HG02759 (cell line): ENCODE data around the gene ALDH1L1.
"Not testable (repeated sequence)": the region's sequence is repeated elsewhere in the genome, so short reads cannot be mapped to it uniquely, and the experiment has no call there.

ENCODE experiments used
- ATAC-seq: cut with Tn5 transposase; IDR thresholded peaks from one replicate; pipeline ENCODE4 v1.9.1; 2021; ENCODE audit warnings: mild to moderate bottlenecking, moderate library complexity; ENCODE audit not compliant: unreplicated experiment

Gene ALDH1L1

DNA sequence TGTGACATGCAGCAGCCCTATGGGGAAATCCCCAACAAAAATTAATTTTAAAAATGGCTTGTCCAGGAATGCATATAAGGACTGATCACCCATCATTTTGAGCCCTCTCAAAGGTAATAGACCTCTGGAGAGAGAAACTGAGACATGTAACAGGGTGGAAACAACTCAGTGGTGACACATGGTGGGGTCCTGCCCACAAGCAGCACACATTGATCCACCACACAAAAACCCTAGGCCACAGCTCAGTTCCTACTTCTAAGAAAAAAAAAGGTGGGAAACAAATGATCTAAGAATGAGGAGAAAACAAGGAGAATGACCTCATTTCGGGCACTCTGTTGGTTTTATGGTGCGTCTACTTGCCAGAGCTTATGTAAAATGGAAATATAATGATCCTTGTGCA lies 94.5 kb downstream of the ALDH1L1 start:
- ATAC-seq: no peak

DNA sequence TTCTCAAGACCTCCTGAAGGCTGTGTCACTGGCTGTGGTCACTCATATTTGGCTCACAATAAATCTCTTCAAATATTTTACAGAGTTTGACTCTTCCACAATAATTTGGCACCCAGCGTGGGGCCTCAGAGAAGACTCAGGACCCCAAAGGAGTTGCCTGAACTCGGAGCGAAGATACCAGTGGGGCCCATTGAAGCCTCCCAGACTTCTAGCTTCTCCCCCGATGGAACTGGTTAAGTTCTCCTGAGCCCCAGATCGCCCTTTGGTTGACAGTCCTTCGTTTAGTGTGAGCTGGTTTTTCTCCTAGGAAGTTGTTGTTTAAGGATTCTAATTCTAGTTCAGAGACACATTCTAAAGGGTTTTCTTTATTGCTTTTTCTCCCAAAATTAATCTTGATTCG lies 95.1 kb downstream of the ALDH1L1 start:
- ATAC-seq: no peak

DNA sequence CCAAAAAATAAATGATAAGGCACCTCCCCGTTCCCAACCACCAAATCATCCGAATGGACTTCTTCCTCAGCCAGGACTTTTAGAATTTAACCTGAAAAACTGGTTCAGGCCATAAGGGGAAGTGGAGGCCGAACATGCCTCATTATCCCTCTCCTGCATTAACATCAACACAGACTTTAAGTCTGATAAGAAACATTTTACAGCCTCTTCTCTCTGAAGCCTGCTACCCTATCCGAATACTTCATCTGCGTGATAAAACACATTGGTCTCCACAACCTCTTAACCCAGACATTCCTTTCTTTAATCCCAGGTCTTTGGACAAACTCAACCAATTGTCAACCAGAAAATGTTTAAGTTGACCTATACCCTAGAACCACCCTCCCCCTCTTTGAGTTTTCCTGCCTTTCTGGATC lies 95.6 kb downstream of the ALDH1L1 start:
- ATAC-seq: no peak

DNA sequence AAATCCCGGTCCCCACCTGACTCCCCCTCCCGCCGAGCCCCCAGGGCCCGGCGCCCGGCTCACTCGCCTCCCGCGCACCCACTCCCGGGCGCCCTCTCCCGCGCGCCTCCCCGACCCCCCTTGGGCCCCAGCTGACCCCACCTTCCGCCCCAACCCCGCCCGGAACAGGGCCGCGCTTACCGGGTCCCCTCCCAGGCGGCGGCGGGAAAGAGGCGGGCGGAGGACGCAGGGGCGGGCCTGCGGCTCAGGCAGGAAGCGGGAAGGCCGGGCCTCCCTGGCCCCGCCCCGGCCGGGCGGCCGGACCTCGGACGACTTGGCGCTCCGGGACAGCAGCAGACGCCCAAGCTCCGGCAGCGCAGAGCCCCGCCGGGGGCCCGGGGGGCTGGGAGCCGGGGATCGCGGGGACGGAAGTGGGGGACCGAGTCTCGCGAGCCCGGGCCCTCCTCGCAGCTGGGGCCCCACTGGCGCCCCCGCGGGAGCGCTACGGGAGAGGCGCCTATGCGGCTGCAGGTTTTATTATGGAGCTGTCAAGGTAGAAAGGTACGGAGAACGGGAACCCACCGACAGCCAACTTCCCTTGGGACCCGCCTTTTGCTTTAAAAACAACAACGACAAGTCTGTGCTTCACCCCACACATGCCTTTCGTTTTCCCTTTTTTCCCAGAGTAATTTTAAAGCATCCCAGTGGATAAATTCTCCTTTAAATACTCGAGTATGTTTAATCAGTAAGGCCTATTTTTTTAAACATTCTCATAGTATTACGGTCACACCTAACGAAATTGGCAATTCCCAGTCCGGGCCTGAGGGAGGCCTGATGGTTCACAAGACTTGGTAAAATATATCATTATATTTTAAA lies 96.2 kb downstream of the ALDH1L1 start, which contains the start of gene SLC41A3:
Gene SLC41A3 (minus strand): TSS at position 212 of the 855 bp plus-strand sequence. CDS start 15,905 bp downstream, outside the sequence.
- peak; percentile 97 for ATAC-seq

DNA sequence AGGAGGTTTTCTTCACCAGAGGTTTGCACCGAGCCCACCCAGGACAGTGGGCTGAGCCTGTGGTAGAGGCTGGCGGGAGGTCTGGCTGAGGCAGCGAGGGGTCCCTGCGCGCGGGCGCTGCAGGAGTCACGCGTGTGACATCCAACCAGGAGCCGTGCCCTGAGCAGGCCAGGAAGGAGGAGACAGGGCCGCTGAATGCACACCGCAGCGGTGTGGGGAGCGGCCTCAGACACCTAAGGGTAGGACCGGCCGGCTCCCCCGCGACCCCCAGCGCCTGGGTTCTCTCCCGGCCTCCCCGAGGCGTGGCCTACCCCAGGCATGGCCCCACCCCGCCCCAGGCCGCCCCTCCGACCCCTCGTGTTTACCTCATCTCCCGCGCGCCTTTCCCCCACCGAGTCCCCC lies 96.9 kb downstream of the ALDH1L1 start:
- peak; percentile 47 for ATAC-seq

DNA sequence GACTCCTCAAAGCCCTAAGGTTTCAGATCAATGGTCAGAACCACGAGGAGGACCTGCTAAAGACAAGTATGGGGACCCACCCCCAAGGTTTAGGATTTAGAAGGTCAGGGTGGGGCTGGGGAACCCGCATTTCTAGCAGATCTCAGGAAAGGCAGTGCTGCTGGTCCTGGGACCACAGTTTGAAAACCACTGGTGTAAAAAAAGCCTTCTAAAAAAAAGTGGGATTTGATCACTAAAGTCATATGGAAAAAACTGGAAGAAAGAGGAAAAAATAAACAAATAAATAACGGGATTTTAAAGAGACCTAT lies 97.3 kb downstream of the ALDH1L1 start:
- no peak for ATAC-seq

DNA sequence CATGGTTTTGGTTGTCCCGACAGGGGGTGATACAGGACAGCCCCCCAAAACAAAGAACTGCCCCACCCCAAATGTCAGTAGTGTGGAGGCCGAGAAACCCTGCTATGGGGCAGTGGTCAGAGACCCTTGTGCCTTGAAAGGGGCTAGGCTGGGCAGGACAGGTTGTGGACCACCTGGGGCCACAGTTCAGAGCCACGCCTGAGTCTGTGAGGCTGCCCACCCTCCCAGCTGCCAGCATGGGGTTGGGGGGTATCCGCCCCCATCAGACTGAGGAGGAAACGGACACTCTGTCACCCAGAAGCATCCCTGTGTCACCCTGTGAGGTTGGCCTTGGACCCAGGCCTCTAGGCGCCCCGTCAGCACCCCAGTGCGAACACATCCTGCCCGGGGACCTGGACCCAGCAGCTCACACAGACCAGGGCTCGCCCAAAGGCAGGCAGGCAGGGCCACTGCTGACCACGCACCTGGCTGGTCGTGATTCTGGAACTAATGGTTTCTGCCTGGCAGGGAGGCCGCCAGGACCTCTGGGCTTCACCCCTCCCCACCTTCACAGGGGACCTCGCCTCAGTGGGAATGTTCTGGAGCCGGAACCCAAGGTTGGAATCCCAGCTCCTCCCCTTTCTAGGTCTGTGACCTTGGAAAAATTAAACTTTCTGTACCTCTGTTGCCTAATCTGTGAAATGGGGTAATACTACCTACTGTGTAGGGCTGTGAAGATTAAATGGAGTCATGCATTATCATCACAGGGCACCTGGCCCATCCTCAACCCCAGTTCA lies 97.8 kb downstream of the ALDH1L1 start:
- no peak for ATAC-seq

DNA sequence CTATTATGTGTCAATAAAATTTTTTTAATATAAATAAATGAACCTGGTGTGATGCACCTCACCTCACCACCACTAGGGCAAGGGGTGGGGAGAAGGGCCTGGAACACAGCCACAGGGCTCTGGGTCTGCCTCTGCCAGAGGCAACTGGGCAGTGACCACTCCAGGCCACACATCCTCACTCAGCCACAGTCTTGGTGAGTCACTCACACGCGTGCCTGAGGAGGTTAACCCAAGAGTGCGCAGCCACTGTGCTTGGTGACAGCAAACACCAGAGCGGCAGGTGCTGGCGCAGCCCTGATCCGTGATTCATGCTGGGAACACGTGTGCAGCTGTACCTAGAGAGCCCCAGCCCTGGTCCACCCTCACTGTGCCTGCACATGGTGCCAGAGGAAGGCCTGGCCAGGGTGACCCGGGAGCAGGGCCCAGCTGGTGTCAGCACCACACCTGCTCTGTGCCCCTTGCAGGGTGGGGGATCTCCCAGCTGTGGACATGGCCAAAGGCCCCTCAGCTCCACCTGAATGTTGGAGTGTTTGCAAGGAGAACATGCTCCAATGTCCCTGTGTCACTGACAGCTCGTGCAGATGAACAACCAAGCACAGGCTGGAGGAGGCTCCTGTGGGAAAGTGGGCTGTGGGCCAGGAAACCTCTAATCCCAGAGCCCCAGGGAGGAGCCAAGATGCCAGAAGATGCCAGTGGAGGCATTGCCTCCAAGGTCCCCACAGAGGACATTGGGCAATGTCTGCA lies 98.6 kb downstream of the ALDH1L1 start:
- ATAC-seq: no peak

DNA sequence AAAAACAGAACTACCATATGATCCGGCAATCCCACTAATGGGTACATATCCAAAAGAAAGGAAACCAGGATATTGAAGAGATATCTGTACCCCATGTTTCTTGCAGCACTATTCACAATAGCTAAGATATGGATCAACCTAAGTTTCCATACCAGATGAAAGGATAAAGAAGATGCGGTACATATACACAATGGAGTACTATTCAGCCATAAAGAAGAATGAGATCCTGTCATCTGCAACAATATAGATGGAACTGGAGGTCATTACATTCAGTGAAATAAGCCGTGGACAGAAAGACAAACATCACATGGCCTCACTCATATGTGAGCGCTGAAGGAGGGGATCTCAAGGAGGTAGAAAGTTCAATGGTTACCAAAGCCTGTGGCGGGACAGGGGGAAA lies 99.4 kb downstream of the ALDH1L1 start:
- ATAC-seq: no peak

DNA sequence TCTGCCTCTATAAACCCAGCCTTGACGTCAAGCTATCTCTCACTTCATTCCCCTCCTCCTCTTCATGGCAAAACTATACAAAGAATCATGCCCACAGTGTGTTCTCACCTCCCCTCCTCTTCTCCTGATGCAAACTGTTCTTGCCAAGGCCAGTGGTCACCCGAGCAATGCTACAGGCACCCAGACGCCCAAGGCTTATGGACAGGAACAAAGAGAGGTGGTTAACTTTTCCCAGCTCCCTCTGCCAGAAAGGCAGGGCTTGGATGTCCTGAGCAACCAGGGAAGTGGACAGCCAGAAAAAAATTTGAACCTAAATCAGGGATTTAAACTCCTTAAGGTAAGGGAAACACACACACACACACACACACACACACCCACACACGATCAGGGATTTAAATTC lies 101.5 kb downstream of the ALDH1L1 start:
- no peak for ATAC-seq

DNA sequence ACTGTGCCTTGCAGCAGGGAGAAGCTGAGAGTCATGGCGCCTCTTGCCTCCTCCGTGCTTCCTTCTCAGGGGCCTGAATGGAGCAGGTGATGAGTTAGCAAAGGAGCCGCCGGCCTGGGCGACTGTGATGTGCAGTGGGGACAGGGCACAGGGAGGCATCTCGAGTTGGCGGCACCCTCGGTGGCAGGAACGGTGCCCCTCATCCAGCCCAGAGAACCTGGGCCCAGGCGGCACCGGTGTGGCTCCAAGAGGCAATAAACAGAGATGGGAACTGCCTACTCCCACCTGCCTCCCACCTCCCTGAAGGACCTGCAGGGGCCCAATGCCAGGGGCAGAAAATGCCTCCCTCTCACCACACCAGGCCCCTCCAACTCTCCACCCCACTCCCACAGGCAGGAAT lies 102.6 kb downstream of the ALDH1L1 start:
- ATAC-seq: no peak

DNA sequence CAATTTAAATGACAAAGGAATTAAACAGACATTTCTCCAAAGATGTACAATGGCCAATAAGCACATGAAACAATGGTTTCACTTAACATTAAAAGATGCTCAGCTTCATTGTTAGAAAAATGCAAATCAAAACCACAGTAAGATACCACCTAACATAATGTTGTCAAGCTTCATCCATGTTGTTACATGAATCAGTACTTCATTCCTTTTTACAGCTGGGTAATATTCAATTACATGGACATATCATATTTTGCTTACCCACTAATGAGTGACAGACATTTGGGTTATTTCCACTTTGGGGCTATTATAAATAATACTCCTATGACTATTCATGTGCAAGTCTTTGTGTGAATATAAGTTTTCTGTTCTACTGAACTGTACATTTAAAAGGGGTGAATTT lies 104.2 kb downstream of the ALDH1L1 start:
- no peak for ATAC-seq

DNA sequence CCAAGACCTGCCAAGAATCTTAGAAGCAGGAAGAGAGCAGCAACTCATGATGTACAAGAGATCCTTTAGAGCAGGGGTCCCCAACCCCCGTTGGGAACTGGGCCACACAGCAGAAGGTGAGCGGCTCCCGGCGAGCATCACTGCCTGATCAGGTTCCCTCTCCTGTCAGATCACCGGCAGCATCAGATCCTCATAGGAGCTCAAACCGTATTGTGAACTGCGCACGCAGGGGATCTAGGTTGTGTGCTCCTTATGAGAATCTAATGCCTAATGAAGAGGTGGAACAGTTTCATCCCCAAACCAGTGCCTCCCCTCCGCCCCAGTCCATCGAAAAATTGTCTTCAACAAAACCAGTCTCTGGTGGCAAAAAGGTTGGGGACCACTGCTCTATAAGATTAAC lies 110.2 kb downstream of the ALDH1L1 start:
- ATAC-seq: no peak

DNA sequence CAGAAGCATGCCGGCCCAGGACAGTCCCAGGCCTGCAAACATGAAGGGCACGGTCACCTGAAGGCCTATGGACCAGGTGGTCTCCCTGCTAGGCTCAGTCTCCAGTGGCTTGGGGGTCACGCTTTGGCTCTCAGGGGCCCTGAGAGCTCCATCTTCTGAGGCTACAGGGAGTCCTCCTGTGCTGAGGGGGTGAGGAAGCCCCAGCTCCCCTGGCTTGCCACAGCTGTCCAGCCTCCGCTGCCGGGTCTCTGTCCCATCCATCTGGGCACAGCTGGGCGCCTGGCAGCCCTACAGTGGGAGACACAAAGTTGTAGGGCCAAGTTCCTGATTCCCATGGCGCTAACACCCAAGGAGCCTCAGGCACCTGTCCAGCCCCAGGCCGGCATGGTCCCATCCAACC lies 112.4 kb downstream of the ALDH1L1 start:
- no peak for ATAC-seq

DNA sequence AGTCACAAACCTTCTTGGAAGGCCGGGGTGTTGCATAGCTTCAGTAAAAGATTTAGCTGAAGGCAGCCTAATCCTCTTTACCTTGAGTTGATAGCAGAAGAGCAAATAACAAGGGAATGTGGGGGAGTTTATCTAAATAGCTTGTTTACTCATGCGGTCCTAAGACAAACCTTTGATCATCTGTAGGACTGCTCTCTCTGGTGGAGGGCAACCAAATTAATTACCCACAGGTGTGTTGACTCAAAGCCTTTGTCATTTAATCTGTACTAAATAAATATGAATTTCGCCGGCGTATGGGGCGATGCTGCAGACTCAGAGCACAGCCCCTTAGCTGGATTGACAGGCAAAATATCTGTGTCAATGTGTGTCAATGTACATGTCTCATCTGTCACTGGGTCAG lies 113.7 kb downstream of the ALDH1L1 start:
- ATAC-seq: not testable (repeated sequence)

DNA sequence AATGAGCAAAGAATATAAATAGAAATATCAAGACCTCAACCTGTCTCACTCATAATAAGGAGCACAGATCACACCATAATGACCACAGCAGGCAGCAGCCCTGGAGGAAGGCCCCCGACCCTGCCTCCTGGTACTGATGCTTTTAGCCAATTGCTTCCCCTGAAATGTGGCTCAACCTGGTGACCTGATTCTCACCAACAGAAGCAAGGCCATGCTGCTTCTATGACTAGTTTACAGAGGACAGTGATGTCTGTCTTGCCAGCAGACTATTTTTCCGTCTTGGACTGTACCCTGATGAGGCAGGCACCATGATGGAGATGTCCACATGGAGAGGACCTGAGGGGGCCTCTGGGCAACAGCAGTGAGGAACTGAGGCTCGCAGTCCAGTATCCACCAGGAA lies 114.5 kb downstream of the ALDH1L1 start:
- no peak for ATAC-seq

DNA sequence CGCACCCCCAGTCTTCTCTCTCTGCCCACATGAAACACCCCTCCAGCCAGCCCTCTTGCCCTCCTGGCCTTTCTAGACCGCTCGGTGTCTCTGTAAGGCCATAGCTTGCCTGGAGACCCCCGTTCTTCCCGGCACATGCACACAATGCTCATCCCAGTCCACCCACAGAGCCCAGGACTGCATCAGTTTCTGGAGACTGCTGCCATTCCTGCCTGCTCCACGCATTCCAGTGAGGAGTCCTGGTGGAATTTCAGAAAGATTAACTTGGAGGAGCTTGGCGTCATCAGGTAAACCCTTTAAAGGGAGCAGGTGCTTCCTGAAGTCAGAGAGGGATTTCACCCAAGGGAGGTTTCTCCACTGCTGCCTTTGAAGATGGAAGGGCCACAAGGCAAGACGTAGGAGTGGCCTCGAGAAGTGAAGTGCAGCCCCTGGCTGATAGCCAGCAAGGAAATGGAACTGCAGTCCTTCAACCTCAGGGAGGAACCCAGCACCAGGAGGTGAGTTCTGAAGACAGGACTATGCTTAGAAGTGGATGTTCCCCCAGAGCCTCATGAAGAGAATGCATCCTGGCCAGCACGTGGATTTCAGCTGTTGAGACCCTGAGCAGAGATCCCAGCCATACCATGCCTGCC lies 115.6 kb downstream of the ALDH1L1 start:
- ATAC-seq: no peak

DNA sequence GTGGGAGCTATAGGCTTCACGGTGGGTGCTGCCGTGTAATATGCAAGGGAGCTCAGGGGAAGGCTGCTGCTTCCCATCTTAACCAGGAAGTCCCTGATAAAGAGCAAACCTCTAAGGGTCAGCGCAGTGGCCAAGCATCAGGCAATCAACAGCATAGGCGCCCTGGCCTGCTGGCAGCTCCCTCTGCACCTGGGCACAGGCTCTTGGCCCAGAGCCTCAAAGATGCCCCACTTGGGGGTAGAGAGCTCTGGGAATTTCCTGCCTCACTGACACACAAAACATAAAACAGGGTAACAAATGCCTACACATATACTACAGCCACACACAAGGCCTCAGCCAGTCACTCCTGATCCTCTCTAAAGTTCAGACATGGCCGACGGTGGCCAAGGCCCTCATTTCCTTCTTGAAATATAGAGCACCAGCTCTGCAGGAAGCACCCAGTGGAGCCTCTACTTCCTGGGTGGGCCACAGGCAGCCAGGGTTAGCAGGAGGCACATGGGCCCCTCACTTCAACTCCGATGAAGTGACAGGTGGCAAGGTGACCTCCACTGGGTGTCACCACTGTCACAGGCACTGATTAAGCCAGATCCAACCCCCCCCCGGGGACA lies 116.9 kb downstream of the ALDH1L1 start:
- no peak for ATAC-seq

DNA sequence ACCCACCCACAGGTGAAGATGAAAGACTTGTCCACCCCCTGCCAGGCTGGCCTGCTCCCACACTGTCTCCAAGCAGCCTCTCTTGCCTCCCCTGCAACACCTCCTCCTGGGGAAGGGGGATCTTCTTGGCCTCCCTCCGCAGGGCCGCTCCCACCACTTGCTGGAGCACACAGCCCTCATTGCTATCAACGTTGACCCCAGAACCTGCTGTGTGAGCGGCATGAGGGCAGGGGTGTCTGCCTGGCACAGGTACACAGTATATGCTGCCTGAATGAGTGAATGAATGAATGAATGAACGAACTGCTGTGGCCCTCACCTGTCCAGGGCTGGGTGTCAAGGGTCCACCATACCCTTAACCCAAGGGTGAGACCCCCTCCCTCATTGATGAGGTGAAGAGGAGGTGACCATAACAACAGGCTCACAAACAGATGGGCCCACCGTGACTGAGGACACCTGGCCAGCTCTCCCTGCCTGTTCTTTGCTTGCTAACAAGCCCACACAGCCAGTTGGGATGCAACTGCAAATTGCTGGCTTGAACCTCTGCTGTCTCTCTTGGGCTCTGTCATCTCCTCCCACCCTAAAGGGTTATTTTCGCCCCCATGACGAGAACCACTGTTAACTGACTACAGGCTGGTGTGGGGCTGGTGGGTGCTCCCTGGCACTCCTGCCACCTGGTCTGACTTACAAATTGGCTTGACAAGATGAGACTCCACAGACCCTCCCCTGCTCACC lies 118.9 kb downstream of the ALDH1L1 start:
- no peak for ATAC-seq

DNA sequence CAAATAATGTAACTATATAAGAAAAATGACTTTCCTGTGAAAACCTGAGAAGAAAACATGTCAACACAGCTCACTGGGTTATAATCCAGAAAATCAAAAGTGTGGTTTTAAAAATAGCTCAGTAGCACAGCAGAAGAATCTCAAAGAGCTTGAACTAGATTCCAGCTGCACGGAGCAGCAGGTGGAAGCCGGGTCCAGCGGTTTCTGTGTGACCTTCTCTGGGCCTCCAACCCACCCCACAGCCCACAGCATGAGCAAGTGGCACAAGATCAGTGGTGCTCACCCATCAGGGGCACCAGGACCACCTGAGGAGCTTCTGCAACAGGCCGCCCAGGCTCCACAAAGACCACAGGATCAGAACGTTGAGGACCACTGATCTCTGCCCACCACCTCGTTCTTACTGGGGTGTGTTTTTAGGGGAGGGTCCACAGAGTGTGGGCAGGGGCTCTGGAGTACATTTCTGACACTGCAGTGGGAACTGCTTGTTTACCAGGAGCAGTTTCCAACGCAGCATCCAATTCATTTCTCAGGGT lies 119.7 kb downstream of the ALDH1L1 start:
- no peak for ATAC-seq
